ENCODE data around the gene VTI1A.
"Not testable (repeated sequence)": the region's sequence is repeated elsewhere in the genome, so short reads cannot be mapped to it uniquely, and the experiment has no call there.

The VTI1A gene

GRCh38 chr10:112851588-112852211, 404.7 kb downstream of the VTI1A start:
- Histone ChIP-seq H3K36me3 (ENCODE audit: insufficient read depth, low read length) (no peaks in the 10 kb centered on the region), H3K9me3 (ENCODE audit: insufficient read depth, low read depth, low read length) (peaks cover 18% of the 10 kb centered on the region), H3K4me3 (ENCODE audit: low read length) (no peak overlapping the region), H3K4me1 (ENCODE audit: insufficient read depth, low read length) (no peaks in the 10 kb centered on the region), H3K27me3 (ENCODE audit: insufficient read depth, low read length) (no peaks in the 10 kb centered on the region), H3K9ac (ENCODE audit: low read depth, low read length) (no peak overlapping the region), H3K27ac (ENCODE audit: low read depth, low read length) (no peak overlapping the region)
- 83% methylated on average over 3 of the region's 3 CpGs for WGBS

- 86% methylated on average over 4 of the region's 4 CpGs for WGBS
- Histone ChIP-seq H3K4me1 (ENCODE audit: insufficient read depth, low read length) (no peaks in the 10 kb centered on the region), H3K4me3 (ENCODE audit: low read length) (no peak overlapping the region), H3K27ac (ENCODE audit: low read depth, low read length) (no peak overlapping the region), H3K36me3 (ENCODE audit: insufficient read depth, low read length) (no peaks in the 10 kb centered on the region), H3K27me3 (ENCODE audit: insufficient read depth, low read length) (no peaks in the 10 kb centered on the region), H3K9me3 (ENCODE audit: insufficient read depth, low read depth, low read length) (peaks cover 13% of the 10 kb centered on the region), H3K9ac (ENCODE audit: low read depth, low read length) (no peak overlapping the region)
Observed at GRCh38 chr10:112852306-112852705, 405.3 kb downstream of the VTI1A start.

- Histone ChIP-seq H3K27ac (ENCODE audit: low read depth, low read length) (no peak overlapping the region), H3K4me1 (ENCODE audit: insufficient read depth, low read length) (no peaks in the 10 kb centered on the region), H3K9me3 (ENCODE audit: insufficient read depth, low read depth, low read length) (no peaks in the 10 kb centered on the region), H3K27me3 (ENCODE audit: insufficient read depth, low read length) (no peaks in the 10 kb centered on the region), H3K36me3 (ENCODE audit: insufficient read depth, low read length) (no peaks in the 10 kb centered on the region), H3K4me3 (ENCODE audit: low read length) (no peak overlapping the region), H3K9ac (ENCODE audit: low read depth, low read length) (no peak overlapping the region)
- 83% methylated on average over 4 of the region's 4 CpGs for WGBS
Observed at GRCh38 chr10:112855134-112855533, 408.1 kb downstream of the VTI1A start.

GRCh38 chr10:112857493-112857892, 410.5 kb downstream of the VTI1A start:
- H3K9me3 ChIP-seq (ENCODE audit: insufficient read depth, low read depth, low read length) = no peaks in the 10 kb centered on the region
- H3K27me3 ChIP-seq (ENCODE audit: insufficient read depth, low read length) = no peaks in the 10 kb centered on the region
- H3K9ac ChIP-seq (ENCODE audit: low read depth, low read length) = no peak overlapping the region
- H3K36me3 ChIP-seq (ENCODE audit: insufficient read depth, low read length) = no peaks in the 10 kb centered on the region
- no peak overlapping the region for H3K27ac ChIP-seq (ENCODE audit: low read depth, low read length)
- no peaks in the 10 kb centered on the region for H3K4me1 ChIP-seq (ENCODE audit: insufficient read depth, low read length)
- no peak overlapping the region for H3K4me3 ChIP-seq (ENCODE audit: low read length)
- 96% methylated on average over 5 of the region's 5 CpGs for WGBS

GRCh38 chr10:112858986-112859651, 412.1 kb downstream of the VTI1A start:
- no peaks in the 10 kb centered on the region for H3K36me3 ChIP-seq (ENCODE audit: insufficient read depth, low read length)
- 93% methylated on average over 9 of the region's 10 CpGs for WGBS
- peaks cover 7% of the 10 kb centered on the region for H3K9me3 ChIP-seq (ENCODE audit: insufficient read depth, low read depth, low read length)
- H3K27me3 ChIP-seq (ENCODE audit: insufficient read depth, low read length) = no peaks in the 10 kb centered on the region
- no peak overlapping the region for H3K27ac ChIP-seq (ENCODE audit: low read depth, low read length)
- no peak overlapping the region for H3K9ac ChIP-seq (ENCODE audit: low read depth, low read length)
- H3K4me3 ChIP-seq (ENCODE audit: low read length) = no peak overlapping the region
- no peaks in the 10 kb centered on the region for H3K4me1 ChIP-seq (ENCODE audit: insufficient read depth, low read length)

- Histone ChIP-seq H3K4me3 (ENCODE audit: low read length) (no peak overlapping the region), H3K9me3 (ENCODE audit: insufficient read depth, low read depth, low read length) (peaks cover 14% of the 10 kb centered on the region), H3K27ac (ENCODE audit: low read depth, low read length) (no peak overlapping the region), H3K27me3 (ENCODE audit: insufficient read depth, low read length) (no peaks in the 10 kb centered on the region), H3K36me3 (ENCODE audit: insufficient read depth, low read length) (no peaks in the 10 kb centered on the region), H3K9ac (ENCODE audit: low read depth, low read length) (no peak overlapping the region), H3K4me1 (ENCODE audit: insufficient read depth, low read length) (no peaks in the 10 kb centered on the region)
- 91% methylated on average over 4 of the region's 4 CpGs for WGBS
Observed at GRCh38 chr10:112859793-112860192, 412.8 kb downstream of the VTI1A start.

GRCh38 chr10:112863461-112863860, 416.4 kb downstream of the VTI1A start:
- 93% methylated on average over 2 of the region's 2 CpGs for WGBS
- H3K4me1 ChIP-seq (ENCODE audit: insufficient read depth, low read length); H3K9ac ChIP-seq (ENCODE audit: low read depth, low read length); H3K27ac ChIP-seq (ENCODE audit: low read depth, low read length); H3K36me3 ChIP-seq (ENCODE audit: insufficient read depth, low read length); H3K27me3 ChIP-seq (ENCODE audit: insufficient read depth, low read length); H3K4me3 ChIP-seq (ENCODE audit: low read length): not testable (repeated sequence)
- peaks cover 15% of the 10 kb centered on the region for H3K9me3 ChIP-seq (ENCODE audit: insufficient read depth, low read depth, low read length)
